Small intestine (tissue), 7 donors: ENCODE measurements around the gene LPAR1. TPM values are rescaled to one million over a fixed set of nuclear protein-coding genes. Genes with fewer than 3 reads are reported as not detected.
"Not testable (repeated sequence)": the region's sequence is repeated elsewhere in the genome, so short reads cannot be mapped to it uniquely, and the experiment has no call there.

Source experiments
- DNase-seq, 2 donors: peaks; one replicate each; pipeline versions ENCODE4 v3.0.0 to v3.0.0-alpha.2; 2013
- FAIRE-seq: peaks from 2 replicates; lab custom pipeline; 2012; peaks lifted over from hg19 to GRCh38; lab: Jason Lieb, UNC
- H3K27ac ChIP-seq, 3 donors: one replicate each; pipeline ENCODE4 v1.5.1; 2013; ENCODE audit warnings: low read length in 2 of 3, mild to moderate bottlenecking in 2 of 3, control low read depth in 1 of 3, inconsistent platforms in 1 of 3, low read depth in 1 of 3, moderate library complexity in 1 of 3
- H3K27me3 ChIP-seq, 3 donors: one replicate each; pipeline ENCODE4 v1.6.1; 2013; ENCODE audit warnings: low read length in 3 of 3, inconsistent platforms in 1 of 3; ENCODE audit not compliant: control insufficient read depth in 3 of 3, insufficient read depth in 3 of 3
- H3K36me3 ChIP-seq, 3 donors: one replicate each; pipeline ENCODE4 v1.6.1; 2013; ENCODE audit warnings: low read length in 3 of 3, inconsistent platforms in 1 of 3, low read depth in 1 of 3, mild to moderate bottlenecking in 1 of 3, moderate library complexity in 1 of 3; ENCODE audit not compliant: control insufficient read depth in 3 of 3, insufficient read depth in 2 of 3
- H3K4me1 ChIP-seq, 3 donors: one replicate each; pipeline ENCODE4 v1.6.1; 2013; ENCODE audit warnings: low read length in 2 of 3, inconsistent platforms in 1 of 3, low read depth in 1 of 3, mild to moderate bottlenecking in 1 of 3, moderate library complexity in 1 of 3; ENCODE audit not compliant: control insufficient read depth in 3 of 3, insufficient read depth in 2 of 3
- H3K4me3 ChIP-seq, 3 donors: one replicate each; pipeline ENCODE4 v1.5.1; 2013; ENCODE audit warnings: low read length in 3 of 3, control low read depth in 1 of 3, inconsistent platforms in 1 of 3, low read depth in 1 of 3, mild to moderate bottlenecking in 1 of 3, moderate library complexity in 1 of 3
- H3K9me3 ChIP-seq, 2 donors: one replicate each; pipeline ENCODE4 v1.6.1; 2013; ENCODE audit warnings: low read depth in 1 of 2, low read length in 1 of 2; ENCODE audit not compliant: control insufficient read depth in 2 of 2, insufficient read depth in 1 of 2
- WGBS, 3 donors: extraction: QIAGEN DNeasy Blood & Tissue Kit; methylation state at CpG; one replicate each; pipeline ENCODE4 v1.1.7; 2013; 5-methylcytosine and 5-hydroxymethylcytosine counted together
- polyA plus RNA-seq, 4 donors: library from polyadenylated mRNA; stranded (reverse) in 3 of 4; unstranded in 1 of 4; fragments of 200-250 nt in 3 of 4; fragments of 120-200 nt in 1 of 4; gene quantifications; one replicate each; pipeline versions ENCODE4 v1.2.1 to v1.2.3, GENCODE V29; 2013
- donor health status: healthy with polysubstance abuse.
- donor health status: control.
- donor health status: control.
- donor health status: Bipolar disorder and iron deficiency.
- donor health status: healthy.

LPAR1 gene
- polyA plus RNA-seq, 4 donors: 7.4 to 15.7 (median 11.4) TPM

GRCh38 chr9:111047287-111047686 lies 9.0 kb upstream of the LPAR1 start:
- not testable (repeated sequence) for H3K36me3 ChIP-seq, H3K27ac ChIP-seq, DNase-seq, FAIRE-seq, H3K4me1 ChIP-seq, H3K4me3 ChIP-seq, H3K9me3 ChIP-seq, H3K27me3 ChIP-seq
- whole genome bisulfite sequencing, 3 donors: 91 to 95% (median 93%) methylated on average over 2 of the region's 2 CpGs

- no peak overlapping the region for H3K4me3 ChIP-seq
- 63 to 69% (median 64%) methylated on average over 5 of the region's 5 CpGs for WGBS, 3 donors
- FAIRE-seq: no peak
- H3K9me3 ChIP-seq: peaks cover 0 to 8% of the 10 kb centered on the region in 2 donors
- DNase-seq: no peak
- H3K27ac ChIP-seq: no peak overlapping the region
- H3K36me3 ChIP-seq: no peaks in the 10 kb centered on the region
- H3K4me1 ChIP-seq: peaks cover 0 to under 1% (median 0%) of the 10 kb centered on the region in 3 donors
- H3K27me3 ChIP-seq: no peaks in the 10 kb centered on the region
Observed at GRCh38 chr9:111041902-111042301, 3.6 kb upstream of the LPAR1 start.

GRCh38 chr9:111040494-111040893 lies 2.2 kb upstream of the LPAR1 start:
- FAIRE-seq (no peak), DNase-seq (no peak)
- H3K36me3 ChIP-seq: no peaks in the 10 kb centered on the region
- H3K27me3 ChIP-seq: peaks cover 0 to 3% (median 0%) of the 10 kb centered on the region in 3 donors
- no peak overlapping the region for H3K4me3 ChIP-seq
- H3K4me1 ChIP-seq: peaks cover 0 to 14% (median 0%) of the 10 kb centered on the region in 3 donors
- no peak overlapping the region for H3K27ac ChIP-seq
- H3K9me3 ChIP-seq: peaks cover 0 to 8% of the 10 kb centered on the region in 2 donors
- WGBS, 3 donors: 86 to 90% (median 90%) methylated on average over 3 of the region's 3 CpGs

GRCh38 chr9:111039231-111039906 lies 1.1 kb upstream of the LPAR1 start:
- no peaks in the 10 kb centered on the region for H3K9me3 ChIP-seq
- 12 to 28% (median 24%) methylated on average over 23 of the region's 23 CpGs for WGBS, 3 donors
- FAIRE-seq (no peak), DNase-seq (peak; percentile 76 to 77)
- peak overlapping the region; percentile 84 to 92 (median 92) for H3K27ac ChIP-seq
- H3K27me3 ChIP-seq: peaks cover 0 to 3% (median 0%) of the 10 kb centered on the region in 3 donors
- H3K4me1 ChIP-seq: peaks cover 0 to 14% (median 0%) of the 10 kb centered on the region in 3 donors
- peak overlapping the region in 2 of 3 donors; percentile 77 to 98 for H3K4me3 ChIP-seq
- H3K36me3 ChIP-seq: peaks cover 0 to 3% (median 0%) of the 10 kb centered on the region in 3 donors

- Histone ChIP-seq H3K27me3 (peaks cover 0 to 3% (median 0%) of the 10 kb centered on the region in 3 donors), H3K4me1 (peaks cover 0 to 14% (median 0%) of the 10 kb centered on the region in 3 donors), H3K36me3 (peaks cover 0 to 3% (median 0%) of the 10 kb centered on the region in 3 donors), H3K9me3 (no peaks in the 10 kb centered on the region), H3K27ac (peak overlapping the region; percentile 71 to 92 (median 92)), H3K4me3 (peak overlapping the region; percentile 70 to 98 (median 81))
- peak; percentile 37 to 80 for DNase-seq
- FAIRE-seq: no peak
- WGBS, 3 donors: 1% methylated on average over 43 to 83 of the region's 83 CpGs
Observed at GRCh38 chr9:111037708-111038330, 451 bp downstream of the LPAR1 start.

- peak; percentile 39 to 66 for DNase-seq
- Histone ChIP-seq H3K36me3 (peaks cover 0 to 3% (median 0%) of the 10 kb centered on the region in 3 donors), H3K27ac (peak overlapping the region; percentile 71 to 92 (median 92)), H3K4me1 (peaks cover 0 to 14% (median 0%) of the 10 kb centered on the region in 3 donors), H3K27me3 (peaks cover 0 to 3% (median 0%) of the 10 kb centered on the region in 3 donors), H3K9me3 (no peaks in the 10 kb centered on the region), H3K4me3 (peak overlapping the region; percentile 70 to 98 (median 81))
- FAIRE-seq: no peak
- 5 to 9% (median 5%) methylated on average over 13 of the region's 13 CpGs for WGBS, 3 donors
Observed at GRCh38 chr9:111037356-111037707, 938 bp downstream of the LPAR1 start.

GRCh38 chr9:111036946-111037345 lies 1.3 kb downstream of the LPAR1 start:
- peak overlapping the region; percentile 70 to 98 (median 81) for H3K4me3 ChIP-seq
- peak in 1 of 2 donors; percentile 20 for DNase-seq
- H3K9me3 ChIP-seq: no peaks in the 10 kb centered on the region
- H3K27ac ChIP-seq: peak overlapping the region; percentile 13 to 92 (median 71)
- WGBS, 3 donors: 8 to 16% (median 11%) methylated on average over 8 of the region's 8 CpGs
- H3K36me3 ChIP-seq: peaks cover 0 to 3% (median 0%) of the 10 kb centered on the region in 3 donors
- peaks cover 0 to 3% (median 0%) of the 10 kb centered on the region in 3 donors for H3K27me3 ChIP-seq
- peaks cover 0 to 14% (median 0%) of the 10 kb centered on the region in 3 donors for H3K4me1 ChIP-seq
- no peak for FAIRE-seq

GRCh38 chr9:111036429-111036789 lies 1.9 kb downstream of the LPAR1 start:
- FAIRE-seq (no peak), DNase-seq (peak; percentile 60 to 71)
- WGBS, 3 donors: 7 to 15% (median 10%) methylated on average over 15 of the region's 15 CpGs
- Histone ChIP-seq H3K4me1 (peaks cover 0 to 14% (median 0%) of the 10 kb centered on the region in 3 donors), H3K27ac (peak overlapping the region in 1 of 3 donors; percentile 83), H3K36me3 (peaks cover 0 to 3% (median 0%) of the 10 kb centered on the region in 3 donors), H3K27me3 (peaks cover 0 to 3% (median 0%) of the 10 kb centered on the region in 3 donors), H3K9me3 (no peaks in the 10 kb centered on the region), H3K4me3 (peak overlapping the region; percentile 9 to 98 (median 81))
